MM.1S (cell line): ENCODE measurements around the gene CYB561A3.

Experiments
- DNase-seq: peaks from one replicate; pipeline ENCODE4 v3.0.0-alpha.2; 2015
- H2AFZ ChIP-seq: fragments of 300-600 bp; sonication (generic); 2 replicates; pipeline ENCODE4 v1.6.0; 2016; ENCODE audit warnings: antibody characterized with exemption, low read length
- H3F3A ChIP-seq: fragments of 300-600 bp; sonication (generic); 2 replicates; pipeline ENCODE4 v1.6.1; 2016; ENCODE audit warnings: mild to moderate bottlenecking, antibody characterized with exemption, low read length, moderate library complexity, mixed read lengths; ENCODE audit not compliant: insufficient read depth
- H3K27ac ChIP-seq: fragments of 300-600 bp; sonication (generic); 2 replicates; pipeline ENCODE4 v1.5.1; 2016; ENCODE audit warnings: mild to moderate bottlenecking, low read length
- H3K27me3 ChIP-seq: fragments of 300-600 bp; sonication (generic); replicated peaks from 2 replicates; pipeline ENCODE4 v1.6.0; 2016; ENCODE audit warnings: low read length; ENCODE audit not compliant: insufficient read depth
- H3K36me3 ChIP-seq: fragments of 300-600 bp; sonication (generic); replicated peaks from 2 replicates; pipeline ENCODE4 v1.6.1; 2016; ENCODE audit warnings: mild to moderate bottlenecking, low read length, mixed read lengths; ENCODE audit not compliant: insufficient read depth
- H3K4me1 ChIP-seq: fragments of 300-600 bp; sonication (generic); 2 replicates; pipeline ENCODE4 v1.6.1; 2016; ENCODE audit warnings: low read length, mixed read lengths
- H3K4me2 ChIP-seq: fragments of 300-600 bp; sonication (generic); 2 replicates; pipeline ENCODE4 v1.6.0; 2016; ENCODE audit warnings: low read depth, low read length
- H3K4me3 ChIP-seq: fragments of 300-600 bp; sonication (generic); 2 replicates; pipeline ENCODE4 v1.5.1; 2016; ENCODE audit warnings: low read length, mixed read lengths
- H3K79me2 ChIP-seq: fragments of 300-600 bp; sonication (generic); 2 replicates; pipeline ENCODE4 v1.6.1; 2016; ENCODE audit warnings: mixed run types, low read length, mixed read lengths
- H3K9ac ChIP-seq: fragments of 300-600 bp; sonication (generic); 2 replicates; pipeline ENCODE4 v1.6.1; 2016; ENCODE audit warnings: low read length, mixed read lengths
- H3K9me2 ChIP-seq: fragments of 300-600 bp; sonication (generic); replicated peaks from 2 replicates; pipeline ENCODE4 v1.6.1; 2016; ENCODE audit warnings: mild to moderate bottlenecking, low read length, mixed read lengths; ENCODE audit not compliant: insufficient read depth
- H3K9me3 ChIP-seq: fragments of 300-600 bp; sonication (generic); replicated peaks from 2 replicates; pipeline ENCODE4 v1.6.1; 2016; ENCODE audit warnings: mild to moderate bottlenecking, low read length, mixed read lengths; ENCODE audit not compliant: insufficient read depth
- H4K20me1 ChIP-seq: fragments of 300-600 bp; sonication (generic); 2 replicates; pipeline ENCODE4 v1.6.1; 2016; ENCODE audit warnings: mild to moderate bottlenecking, low read length, moderate library complexity, mixed read lengths; ENCODE audit not compliant: insufficient read depth
- CTCF ChIP-seq: fragments of 300-600 bp; sonication (generic); IDR thresholded peaks from 2 replicates; pipeline ENCODE4 v1.5.1; 2016; ENCODE audit warnings: antibody characterized with exemption, low read length, mixed read lengths
- EZH2 ChIP-seq: fragments of 300-600 bp; sonication (generic); optimal IDR thresholded peaks from 2 replicates; pipeline ENCODE3; 2017; ENCODE audit warnings: low read depth, mild to moderate bottlenecking, antibody characterized with exemption, low read length, mixed read lengths
- EZH2phosphoT487 ChIP-seq: fragments of 300-600 bp; sonication (generic); IDR thresholded peaks from 2 replicates; pipeline ENCODE4 v1.6.1; 2018; ENCODE audit warnings: antibody characterized with exemption, low read length

Gene CYB561A3

GRCh38 chr11:61361741-61362541, at the start of gene CYB561A3, which contains the start of gene TMEM138:
Gene CYB561A3, minus strand, starts transcription at chr11:61361882. Its CDS starts 5,169 bp downstream, at chr11:61356713.
Gene TMEM138, plus strand, starts transcription at chr11:61362374. Its CDS starts 2,017 bp downstream, at chr11:61364391.
- H3K27me3 ChIP-seq: no peaks in the 10 kb centered on the region

GRCh38 chr11:61406991-61407728, 45.5 kb upstream of the CYB561A3 start:
- no peaks in the 10 kb centered on the region for H3F3A ChIP-seq
- H3K9ac ChIP-seq: no peak overlapping the region
- no peak overlapping the region for H2AFZ ChIP-seq
- TF ChIP-seq CTCF: no peak
- no peak for TF ChIP-seq EZH2
- no peak for TF ChIP-seq EZH2phosphoT487
- no peak overlapping the region for H3K27ac ChIP-seq
- H3K4me2 ChIP-seq: no peak overlapping the region
- H3K27me3 ChIP-seq: no peaks in the 10 kb centered on the region
- no peak overlapping the region for H3K4me3 ChIP-seq
- peaks cover 33% of the 10 kb centered on the region for H3K79me2 ChIP-seq
- no peaks in the 10 kb centered on the region for H3K4me1 ChIP-seq
- no peaks in the 10 kb centered on the region for H4K20me1 ChIP-seq
- H3K36me3 ChIP-seq: peaks cover 25% of the 10 kb centered on the region
- no peaks in the 10 kb centered on the region for H3K9me2 ChIP-seq
- H3K9me3 ChIP-seq: no peaks in the 10 kb centered on the region
- no peak for DNase-seq

More at GRCh38 chr11:61361741-61362541, at the start of gene CYB561A3, which contains the start of gene TMEM138:
- Histone ChIP-seq H3K4me1 (peaks cover 15% of the 10 kb centered on the region; the same call in 1 of the 2 replicates), H3K9me2 (no peaks in the 10 kb centered on the region), H3K9ac (peak within 1 kb of the TSS; percentile 98), H3K79me2 (peaks cover 37% of the 10 kb centered on the region), H3K36me3 (peaks cover 10% of the 10 kb centered on the region), H3F3A (peaks cover 10% of the 10 kb centered on the region; the same call in 1 of the 2 replicates), H3K27ac (peak within 1 kb of the TSS; percentile 98), H3K4me3 (peak within 1 kb of the TSS; percentile 83), H3K9me3 (no peaks in the 10 kb centered on the region), H2AFZ (peak within 1 kb of the TSS; percentile 97), H4K20me1 (no peaks in the 10 kb centered on the region), H3K4me2 (peak within 1 kb of the TSS; percentile 92)
- peak; percentile 93 for DNase-seq
- TF ChIP-seq CTCF: no peak
- no peak for TF ChIP-seq EZH2phosphoT487
- TF ChIP-seq EZH2: no peak

- no peak overlapping the region for H3K9ac ChIP-seq
- H3K4me1 ChIP-seq: no peaks in the 10 kb centered on the region
- 0 out of 2 replicates have a peak, but pooled peaks cover under 1% of the 10 kb centered on the region for H3F3A ChIP-seq
- peaks cover 27% of the 10 kb centered on the region for H3K79me2 ChIP-seq
- no peak overlapping the region for H3K27ac ChIP-seq
- peaks cover 19% of the 10 kb centered on the region for H3K36me3 ChIP-seq
- no peak for TF ChIP-seq EZH2phosphoT487
- TF ChIP-seq CTCF: no peak
- no peak for TF ChIP-seq EZH2
- H3K4me2 ChIP-seq: no peak overlapping the region
- no peak overlapping the region for H3K4me3 ChIP-seq
- no peaks in the 10 kb centered on the region for H3K27me3 ChIP-seq
- no peaks in the 10 kb centered on the region for H3K9me2 ChIP-seq
- DNase-seq: no peak
- H4K20me1 ChIP-seq: no peaks in the 10 kb centered on the region
- no peaks in the 10 kb centered on the region for H3K9me3 ChIP-seq
- H2AFZ ChIP-seq: no peak overlapping the region
Measured at GRCh38 chr11:61406067-61406466, 44.4 kb upstream of the CYB561A3 start.
